Stimulated activated CD4-positive, alpha-beta T cell treated with anti-CD3 and anti-CD28 coated beads, TNF-alpha, amount 100 ng/mL, for 4 hours (primary cell): ENCODE data around the gene FRK.
"Not testable (repeated sequence)": the region's sequence is repeated elsewhere in the genome, so short reads cannot be mapped to it uniquely, and the experiment has no call there.

Source experiments
- DNase-seq, 3 experiments: peaks; one replicate each; pipeline ENCODE4 v3.0.0-alpha.2; 2020; ENCODE audit warnings: low read depth in 3 of 3

Gene FRK

DNA sequence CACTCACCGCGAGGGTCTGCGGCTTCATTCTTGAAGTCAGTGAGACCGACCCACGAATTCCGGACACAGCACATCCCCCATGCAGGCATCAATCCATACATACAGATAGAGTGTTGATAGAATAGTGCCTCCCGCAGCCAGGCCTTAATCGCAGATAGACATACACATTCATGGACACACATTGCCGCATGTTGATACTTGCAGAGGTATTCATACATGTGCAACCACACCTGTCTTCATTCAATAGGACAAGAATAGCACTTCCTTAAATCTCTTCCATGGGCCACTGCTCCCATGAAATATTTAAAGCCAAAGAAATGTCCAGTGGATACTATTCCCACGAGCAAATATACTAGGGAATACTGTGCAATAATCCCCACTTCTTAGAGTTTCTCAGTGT lies 170.5 kb downstream of the FRK start:
- no peak for DNase-seq

DNA sequence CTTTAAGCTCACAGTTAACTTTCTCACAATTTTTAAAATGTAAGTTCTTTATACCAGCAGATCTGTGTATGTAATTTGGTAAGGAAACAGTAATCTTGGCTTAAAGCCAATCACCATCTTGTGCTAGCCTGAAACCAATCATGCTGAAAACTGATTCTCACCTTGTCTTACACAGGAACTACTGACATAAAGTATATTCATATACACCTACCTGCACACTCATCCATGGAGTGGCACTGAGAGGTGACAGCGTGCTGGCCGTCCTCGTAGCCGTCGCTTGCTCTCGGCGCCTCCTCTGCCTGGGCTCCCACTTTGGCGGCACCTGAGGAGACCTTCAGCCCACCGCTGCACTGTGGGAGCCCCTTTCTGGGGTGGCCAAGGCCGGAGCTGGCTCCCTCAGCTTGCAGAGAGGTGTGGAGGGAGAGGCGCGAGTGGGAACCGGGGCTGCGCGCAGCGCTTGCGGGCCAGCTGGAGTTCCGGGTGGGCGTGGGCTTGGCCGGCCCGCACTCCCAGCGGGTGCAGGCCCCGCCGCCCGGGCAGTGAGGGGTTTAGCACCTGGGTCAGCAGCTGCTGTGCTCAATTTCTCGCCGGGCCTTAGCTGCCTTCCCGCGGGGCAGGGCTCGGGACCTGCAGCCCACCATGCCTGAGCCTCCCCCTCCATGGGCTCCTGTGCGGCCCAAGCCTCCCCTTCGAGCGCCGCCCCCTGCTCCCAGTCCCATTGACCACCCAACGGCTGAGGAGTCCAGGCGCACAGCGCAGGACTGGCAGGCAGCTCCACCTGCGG lies 171.8 kb downstream of the FRK start:
- not testable (repeated sequence) for DNase-seq

DNA sequence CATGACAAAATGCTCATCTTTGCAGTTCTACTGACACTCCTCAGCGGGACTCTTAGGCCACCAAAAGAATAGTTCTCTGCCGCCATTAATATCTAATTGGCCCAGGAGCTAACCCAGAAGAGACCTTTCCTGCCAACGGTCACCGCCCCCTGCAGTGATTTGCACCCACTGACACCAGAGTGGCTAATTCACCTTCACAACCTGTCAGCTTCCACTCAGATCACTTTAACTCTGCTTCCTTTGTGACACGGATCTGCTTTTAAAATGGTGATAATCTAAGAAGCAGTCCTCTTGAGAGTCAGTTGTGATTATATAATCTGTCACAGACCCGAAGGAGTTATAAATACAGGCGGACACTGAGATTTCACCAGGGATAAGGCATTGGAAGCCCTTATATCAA lies 172.8 kb downstream of the FRK start:
- DNase-seq = no peak

DNA sequence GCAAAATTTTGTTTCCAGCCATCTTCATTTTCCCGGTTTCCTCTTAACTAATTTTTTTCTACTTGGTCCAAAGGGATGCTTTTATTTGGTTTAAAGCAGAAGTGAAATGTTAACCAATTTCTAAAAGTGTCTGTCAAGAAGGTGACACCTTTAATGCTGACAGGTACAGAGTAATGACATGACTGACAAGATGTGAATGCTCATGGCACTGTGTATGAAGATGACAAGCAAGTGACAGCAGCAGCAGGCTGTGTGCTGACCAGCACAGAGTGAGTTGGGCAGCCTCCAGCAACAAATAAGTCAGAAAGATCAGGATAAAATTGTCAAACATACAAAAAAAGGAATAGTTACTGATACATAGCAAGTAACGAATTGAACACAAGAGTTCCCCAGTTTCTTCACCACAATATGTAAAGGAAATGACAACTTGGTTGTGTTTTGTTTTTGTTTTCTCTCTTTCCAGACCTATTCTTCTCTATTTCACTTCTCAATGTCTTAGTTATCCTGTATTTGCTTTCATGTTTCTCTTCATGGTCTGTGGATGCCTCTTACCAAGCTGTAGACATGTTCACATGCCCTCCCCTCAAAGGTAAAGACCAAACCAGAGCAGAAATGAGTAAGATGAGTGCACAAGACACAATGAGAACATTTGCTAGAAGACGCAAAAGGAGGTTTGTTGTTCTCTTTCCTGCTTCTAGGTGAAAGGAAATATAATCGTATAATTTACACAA lies 174.9 kb downstream of the FRK start:
- no peak for DNase-seq

DNA sequence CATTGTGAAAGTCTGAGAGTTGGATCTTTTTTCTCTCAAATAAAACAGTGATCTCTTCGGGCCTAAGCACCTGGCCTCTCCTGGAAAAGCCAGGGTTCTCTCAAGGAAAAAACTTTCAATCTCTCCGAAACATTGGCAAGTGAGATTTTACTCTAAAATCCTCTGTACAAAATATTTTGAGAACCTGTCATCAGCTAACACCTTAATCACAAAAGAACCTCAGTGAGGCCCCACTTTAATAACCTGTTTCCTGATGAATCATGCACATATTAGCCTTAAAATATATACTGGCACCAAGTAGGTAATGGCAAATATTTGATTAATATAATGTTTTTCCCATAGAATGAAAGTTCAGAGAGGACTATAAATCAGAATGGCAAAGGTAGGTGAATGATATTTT lies 177.9 kb downstream of the FRK start:
- DNase-seq = no peak

DNA sequence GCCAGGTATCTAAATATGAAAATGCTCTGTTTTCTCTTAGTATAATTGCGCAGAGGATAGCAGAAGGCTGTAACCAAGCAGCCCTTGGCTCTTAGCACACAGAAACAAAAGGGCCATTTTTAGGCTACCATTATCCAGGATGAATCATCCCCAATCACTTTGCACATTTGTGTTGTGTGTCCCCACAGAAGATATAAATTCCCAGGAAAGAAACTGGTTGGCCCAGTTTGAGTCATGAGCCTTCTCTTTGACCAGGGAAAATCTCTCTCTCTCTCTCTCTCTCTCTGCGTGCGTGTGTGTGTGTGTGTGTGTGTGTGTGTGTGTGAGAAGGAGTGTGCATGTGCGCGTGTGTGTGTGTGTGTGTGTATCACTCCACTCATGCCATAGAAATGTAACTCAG lies 178.5 kb downstream of the FRK start:
- DNase-seq = no peak
